Stimulated activated CD4-positive, alpha-beta T cell treated with anti-CD3 and anti-CD28 coated beads, Interleukin-15, amount 100 ng/mL, for 1 hour (primary cell): Measurements from ENCODE around the gene ARMC3.
"Not testable (repeated sequence)": the region's sequence is repeated elsewhere in the genome, so short reads cannot be mapped to it uniquely, and the experiment has no call there.

ENCODE experiments used
- DNase-seq, 2 donors: peaks; one replicate each; pipeline ENCODE4 v3.0.0-alpha.2; 2020; ENCODE audit warnings: low read depth in 1 of 2, low spot score in 1 of 2

ARMC3 gene

DNA sequence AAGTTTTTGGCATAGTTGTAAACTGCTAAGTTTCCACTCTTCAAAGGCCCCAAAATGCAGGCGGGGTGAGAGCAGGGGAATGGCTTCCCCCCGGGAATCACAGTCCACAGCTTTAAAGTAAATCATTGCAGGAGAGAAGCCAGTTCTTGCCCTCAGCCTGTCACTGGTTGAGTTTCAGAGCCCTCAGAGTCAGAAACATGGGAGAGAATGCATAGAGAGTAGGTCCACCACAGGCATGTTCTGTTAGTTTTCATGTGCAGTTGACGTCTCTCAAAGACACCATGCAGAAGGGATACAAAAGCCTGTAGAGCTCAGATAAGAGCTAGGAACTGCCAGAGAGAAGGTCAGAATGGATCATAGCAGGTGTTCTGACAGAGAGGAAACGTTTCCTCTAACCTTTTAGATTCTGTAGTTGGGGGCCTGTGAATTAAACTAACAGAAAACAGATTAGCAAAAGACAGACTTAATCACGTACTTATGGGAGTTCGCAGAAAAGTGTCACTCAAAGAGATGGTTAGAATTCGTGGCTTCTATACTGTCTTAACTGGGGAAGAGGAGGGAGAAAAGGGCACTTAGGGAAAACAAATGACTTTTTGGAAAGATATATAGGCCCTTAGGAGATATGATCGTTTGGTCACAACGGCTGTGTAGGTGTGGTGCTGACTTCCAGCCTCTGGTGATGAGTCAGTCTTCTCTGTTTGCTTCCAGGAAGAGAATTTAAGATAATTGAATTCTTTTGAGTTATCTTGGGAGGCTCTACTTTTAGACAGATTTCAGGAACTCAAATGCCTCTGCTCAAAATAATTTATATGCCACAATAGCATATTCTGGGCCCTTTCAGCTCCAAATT, 119.6 kb downstream of the ARMC3 start:
- no peak for DNase-seq

- DNase-seq, result no peak
Measured at GRCh38 chr10:23048191-23048590, 120.3 kb downstream of the ARMC3 start.

GRCh38 chr10:23051278-23051677, 123.4 kb downstream of the ARMC3 start:
- DNase-seq, result no peak

- DNase-seq, result no peak
Measured at GRCh38 chr10:23051855-23052331, 124.0 kb downstream of the ARMC3 start.

DNA sequence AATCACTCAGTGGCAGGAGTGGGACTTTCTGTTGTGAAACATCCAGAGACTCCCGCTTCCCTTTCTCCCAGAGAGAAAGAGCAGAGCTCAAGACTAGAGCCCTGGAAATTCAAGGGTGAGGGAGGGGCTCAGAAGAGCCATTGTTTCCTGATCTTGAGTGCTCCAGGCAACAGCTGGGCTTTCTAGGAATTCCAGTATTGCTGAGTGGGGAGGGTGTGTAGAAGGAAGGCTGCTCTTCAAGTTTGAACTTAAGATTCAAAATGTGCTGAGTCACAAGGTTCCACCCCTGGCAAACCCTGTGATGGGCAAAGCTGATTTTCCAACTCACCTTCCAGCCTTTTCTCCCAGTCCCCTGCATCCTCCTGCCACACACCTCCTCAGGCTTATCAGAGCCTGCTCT, 125.2 kb downstream of the ARMC3 start:
- DNase-seq, result no peak

GRCh38 chr10:23055424-23056185, 127.8 kb downstream of the ARMC3 start:
- no peak for DNase-seq

DNA sequence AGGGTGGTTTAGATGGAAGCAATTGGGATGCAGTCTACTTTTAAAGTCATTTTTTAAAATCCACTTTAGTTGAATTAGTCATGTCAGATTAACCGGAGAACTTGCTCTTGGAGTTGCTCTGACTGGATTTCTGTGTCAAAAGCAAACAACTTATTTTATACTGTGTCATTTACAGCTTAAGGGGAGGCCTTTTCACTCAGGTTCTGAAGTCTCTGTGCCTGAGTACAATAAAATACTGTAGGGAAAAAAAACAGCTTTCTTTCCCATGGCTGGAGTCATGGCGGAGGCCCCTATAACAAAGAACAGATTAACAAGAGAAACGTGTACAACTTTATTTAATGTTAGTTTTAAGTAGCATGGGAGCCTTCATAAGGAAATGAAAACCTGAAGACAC, 128.3 kb downstream of the ARMC3 start:
- DNase-seq, result no peak

- DNase-seq, result no peak
Measured at GRCh38 chr10:23058366-23058765, 130.5 kb downstream of the ARMC3 start.

- no peak for DNase-seq
Measured at GRCh38 chr10:23060918-23061317, 133.1 kb downstream of the ARMC3 start.

DNA sequence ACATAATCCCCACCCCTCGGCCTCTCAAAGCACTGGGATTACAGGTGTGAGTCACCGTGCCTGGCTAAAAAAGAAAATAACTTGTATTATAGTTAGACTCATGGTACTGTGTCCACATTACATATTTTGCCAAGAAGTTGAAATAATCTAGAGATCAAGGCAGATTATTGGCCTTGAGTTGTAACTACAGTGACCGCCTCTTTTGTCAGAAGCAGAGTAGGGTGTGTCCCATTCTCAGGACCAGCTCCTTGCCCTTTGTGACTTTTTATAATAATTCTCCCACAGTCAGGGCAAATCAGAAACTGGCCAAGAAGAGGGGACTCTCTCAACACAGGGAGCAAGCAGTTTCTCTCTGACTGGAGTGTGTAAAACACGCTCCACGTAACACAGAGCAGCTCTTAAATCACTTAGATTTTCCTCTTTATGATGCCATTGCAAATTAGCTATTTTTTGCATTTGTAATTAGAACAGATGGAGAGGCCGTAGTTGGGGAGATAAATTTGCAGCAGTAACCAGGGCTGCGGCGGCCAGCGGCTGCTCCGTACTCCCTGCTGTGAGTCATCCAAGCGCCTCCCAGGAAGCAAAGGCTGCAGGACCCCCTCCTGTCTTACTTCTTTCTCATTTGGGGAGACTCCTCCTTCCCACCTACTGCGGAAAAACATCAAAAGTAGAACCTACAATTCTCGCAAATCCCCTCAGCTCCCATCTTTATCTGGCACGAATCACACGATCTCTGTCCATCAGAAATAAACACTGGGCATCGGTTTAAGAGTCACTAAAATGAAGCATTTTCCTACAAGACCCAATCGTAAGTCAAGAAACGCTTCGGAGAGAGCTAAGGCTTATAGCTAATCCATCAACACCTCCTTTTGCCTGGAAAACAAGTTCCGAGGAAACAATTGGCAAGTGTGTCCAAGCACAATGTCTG, 135.5 kb downstream of the ARMC3 start:
- no peak for DNase-seq

DNA sequence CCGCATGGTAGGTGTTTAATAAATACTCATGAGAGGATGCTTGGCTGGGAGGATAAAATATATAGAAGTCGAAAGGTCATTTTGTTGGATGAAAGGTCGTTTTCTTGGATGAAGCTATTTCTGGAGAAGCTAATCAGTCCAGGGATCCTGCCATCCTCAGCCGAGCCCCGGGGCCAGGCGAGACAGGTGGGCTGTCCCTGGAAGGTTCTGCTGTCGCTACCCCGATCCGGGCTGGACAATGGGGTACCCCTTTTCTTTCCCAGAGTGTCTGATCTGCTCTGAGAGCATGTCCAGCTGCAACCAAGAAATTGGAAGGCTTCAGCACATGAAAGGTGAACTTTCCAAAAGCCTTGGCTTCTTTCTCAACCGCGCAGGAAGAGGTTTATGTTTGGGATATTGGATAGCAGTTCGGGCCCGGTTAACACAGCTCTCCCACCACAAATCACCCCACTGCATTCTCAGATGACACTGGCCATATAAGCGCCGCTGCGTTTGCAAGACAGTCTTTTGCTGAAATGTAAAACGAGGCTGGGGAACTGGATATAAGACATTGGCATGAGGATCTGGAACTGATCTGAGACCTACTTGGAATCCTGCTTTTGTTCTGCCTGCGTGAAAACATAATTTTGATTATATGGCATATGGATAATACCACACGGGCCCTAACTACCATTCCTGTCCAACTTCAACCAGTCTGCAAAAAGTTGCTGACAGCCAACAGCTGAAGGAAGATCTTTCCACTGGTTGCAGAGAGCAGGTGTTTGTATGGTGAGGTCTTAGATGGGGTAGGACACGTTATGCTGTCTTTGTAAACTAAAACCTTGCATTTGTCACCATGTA, 136.3 kb downstream of the ARMC3 start:
- no peak for DNase-seq

- DNase-seq, result not testable (repeated sequence)
Measured at GRCh38 chr10:23064813-23065114, 136.9 kb downstream of the ARMC3 start.

DNA sequence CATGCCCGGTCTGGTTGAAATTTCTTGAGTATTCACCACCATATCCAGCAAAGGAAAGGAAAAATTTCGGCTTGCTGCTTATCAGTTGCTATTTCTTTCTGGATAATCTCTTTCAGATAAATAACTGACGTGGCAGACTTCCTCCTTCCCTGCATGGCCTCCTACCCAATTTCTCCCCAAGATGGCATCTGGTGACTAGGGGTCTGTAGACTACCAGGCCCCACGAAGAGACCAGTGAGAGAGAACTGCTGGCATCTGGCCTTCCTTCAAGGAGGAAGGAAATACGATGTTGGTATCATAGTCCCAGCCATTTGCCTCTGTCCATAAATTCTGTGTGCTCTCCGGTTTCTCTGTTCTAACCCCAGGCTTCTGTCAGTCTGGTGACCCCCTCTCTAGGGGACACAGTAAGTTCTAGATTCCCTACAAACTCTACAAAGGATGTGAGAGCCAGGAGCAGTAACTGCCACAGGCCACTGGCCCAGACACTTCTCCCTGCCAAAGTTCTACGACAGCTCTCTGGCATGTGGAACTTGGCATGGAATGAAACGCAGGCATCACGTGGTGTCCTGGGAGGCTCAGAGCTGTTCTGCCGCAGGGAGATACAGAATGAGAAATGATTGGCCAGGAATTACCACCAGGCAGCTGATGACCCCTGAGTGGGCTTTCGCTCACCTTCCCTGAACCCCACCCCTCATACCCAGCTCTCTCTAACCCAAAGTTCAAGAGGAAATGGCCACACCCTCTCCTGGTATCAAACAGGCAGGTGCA, 137.5 kb downstream of the ARMC3 start:
- DNase-seq, result no peak

DNA sequence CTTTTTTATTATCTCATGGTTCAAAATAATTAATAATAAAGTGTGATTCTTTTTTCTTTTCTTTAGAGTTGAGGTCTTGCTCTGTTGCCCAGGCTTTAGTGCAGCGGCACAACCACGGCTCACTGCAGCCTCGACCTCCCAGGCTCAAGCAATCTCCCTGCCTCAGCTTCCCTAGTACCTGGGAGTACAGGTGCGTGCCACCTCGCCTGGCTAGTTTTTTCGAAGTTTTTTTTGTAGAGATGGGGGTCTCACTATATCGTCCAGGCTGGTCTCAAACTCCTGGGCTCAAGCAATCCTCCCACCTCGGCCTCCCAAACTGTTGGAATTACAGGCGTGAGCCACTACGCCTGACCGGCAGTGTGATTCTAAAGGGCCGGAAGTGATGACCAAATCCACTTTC, 139.5 kb downstream of the ARMC3 start:
- DNase-seq, result no peak

DNA sequence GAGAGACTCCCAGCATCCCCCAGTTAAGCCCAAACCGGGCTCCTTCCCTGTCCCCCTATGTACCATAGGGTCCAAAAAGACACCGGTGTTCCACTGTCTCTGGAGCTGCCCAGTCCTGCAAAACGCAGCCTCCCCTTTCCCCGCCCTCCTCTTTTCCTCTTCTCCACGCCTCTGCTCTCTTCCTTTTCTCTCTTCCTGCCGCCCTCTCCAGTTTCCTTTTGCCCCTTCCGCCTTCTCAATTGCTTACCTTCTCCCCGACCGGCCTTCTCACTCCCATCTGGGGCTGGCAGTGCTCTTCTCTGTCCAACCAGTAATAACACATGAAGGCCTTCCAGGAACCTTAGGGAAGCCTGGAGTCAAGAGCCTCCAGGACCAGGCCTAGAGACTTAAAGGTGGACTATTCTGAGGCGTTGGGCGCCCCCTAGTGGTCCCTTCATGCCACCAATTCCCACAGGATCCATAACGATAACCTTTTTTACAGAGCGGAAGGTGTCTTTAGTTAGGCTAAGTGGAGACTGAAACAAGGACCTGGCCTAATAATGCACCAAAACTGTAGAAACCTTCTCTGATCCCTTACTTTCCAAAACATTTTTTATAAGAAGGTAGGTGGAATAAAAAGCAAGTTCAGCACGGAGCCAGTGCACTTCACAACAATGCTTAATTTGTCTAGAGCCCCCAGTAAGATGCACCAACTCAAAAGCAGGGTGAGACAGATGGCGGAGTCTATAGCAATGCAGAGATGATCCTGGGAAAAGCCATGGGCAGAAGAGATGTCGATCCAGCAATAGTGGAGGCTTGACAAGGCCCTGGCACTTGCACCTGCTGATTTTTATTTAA, 140.3 kb downstream of the ARMC3 start:
- DNase-seq, result peak; percentile 29 to 54

DNA sequence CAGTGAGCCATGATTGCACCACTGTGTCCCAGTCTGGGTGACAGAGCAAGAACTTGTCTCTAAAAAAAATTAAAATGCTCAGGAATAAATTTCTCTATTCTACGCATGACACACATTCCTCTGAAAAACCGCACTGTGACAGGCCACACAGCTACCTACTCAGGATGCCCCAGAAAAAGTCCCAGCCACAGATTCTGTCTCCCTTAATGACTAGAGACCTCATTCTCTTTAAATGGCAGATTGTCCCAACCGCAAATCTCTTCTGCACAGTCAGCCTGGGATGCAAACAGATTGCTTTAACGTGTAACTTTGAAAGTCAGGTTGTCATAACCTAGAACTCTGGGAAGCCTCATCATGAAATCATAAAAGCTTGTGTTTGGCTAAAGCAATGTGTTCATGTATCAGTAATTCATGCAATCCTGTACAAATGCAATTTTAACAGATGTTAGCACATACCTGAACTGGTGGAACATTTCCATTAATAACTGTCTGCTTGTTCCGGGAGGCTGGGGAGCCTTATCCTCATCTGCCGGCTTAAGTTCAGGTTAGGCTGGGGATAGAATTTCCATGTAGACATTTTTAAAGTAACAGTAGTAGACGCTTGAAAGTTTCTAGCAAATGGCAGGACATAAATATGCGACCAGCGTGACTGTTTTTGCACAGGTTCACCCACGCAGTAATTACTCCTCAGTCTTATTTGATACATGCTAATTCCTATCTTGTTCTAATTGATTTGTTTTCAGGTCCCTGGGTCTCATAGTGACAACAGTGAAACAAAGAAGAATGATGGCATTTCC, 141.4 kb downstream of the ARMC3 start:
- no peak for DNase-seq

DNA sequence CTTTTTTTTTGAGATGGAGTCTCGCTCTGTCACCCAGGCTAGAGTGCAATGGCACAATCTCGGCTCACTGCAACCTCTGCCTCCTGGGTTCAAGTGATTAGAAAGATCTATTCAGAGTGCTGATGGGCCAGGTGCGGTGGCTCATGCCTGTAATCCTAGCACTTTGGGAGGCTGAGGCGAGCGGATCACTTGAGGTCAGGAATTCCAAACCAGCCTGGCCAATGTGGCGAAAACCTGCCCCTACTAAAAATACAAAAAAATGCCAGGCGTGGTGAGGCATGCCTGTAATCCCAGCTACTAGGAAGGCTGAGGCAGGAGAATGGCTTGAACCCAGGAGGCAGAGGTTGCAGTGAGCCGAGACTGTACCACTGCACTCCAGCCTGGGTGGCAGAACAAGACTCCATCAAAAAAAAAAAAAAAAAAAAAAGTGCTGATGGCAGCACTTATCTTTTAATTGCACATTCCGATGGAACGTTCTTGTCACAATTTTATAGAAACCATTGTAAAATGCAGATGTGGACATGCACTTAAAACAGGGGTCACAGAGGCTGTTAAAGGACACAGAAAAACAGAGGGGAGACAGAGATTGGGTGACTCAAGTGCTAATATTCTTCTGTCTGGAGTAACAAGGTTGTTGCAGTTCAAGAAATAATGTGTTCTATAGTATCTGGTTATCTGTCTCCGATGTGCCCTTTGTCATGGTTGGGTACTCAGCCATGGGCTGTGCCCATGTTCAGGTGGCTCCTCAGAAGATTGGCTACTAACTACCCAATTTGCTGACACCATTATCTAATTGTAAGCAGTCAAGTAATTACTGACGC, 142.4 kb downstream of the ARMC3 start:
- DNase-seq, result not testable (repeated sequence)
